Sigmoid colon (tissue), 7 donors: Measurements from ENCODE around the gene MUC21. TPM values are rescaled to one million over a fixed set of nuclear protein-coding genes. Genes with fewer than 3 reads are reported as not detected.
"Not testable (repeated sequence)": the region's sequence is repeated elsewhere in the genome, so short reads cannot be mapped to it uniquely, and the experiment has no call there.

Source experiments
- DNase-seq: peaks from one replicate; pipeline ENCODE4 v3.0.0-alpha.2; 2019
- H3K27ac ChIP-seq, 4 donors: fragments of 200-600 bp; sonication (generic); one replicate each; pipeline ENCODE4 v1.5.1; 2016 to 2019; ENCODE audit warnings: mild to moderate bottlenecking in 1 of 4
- H3K27me3 ChIP-seq, 3 donors: fragments of 200-600 bp; sonication (generic); one replicate each; pipeline ENCODE4 v1.5.1; 2019; ENCODE audit warnings: mild to moderate bottlenecking in 1 of 3
- H3K36me3 ChIP-seq, 4 donors: fragments of 200-600 bp; sonication (generic); one replicate each; pipeline ENCODE4 v1.5.1; 2016 to 2019
- H3K4me1 ChIP-seq, 4 donors: fragments of 200-600 bp; sonication (generic); one replicate each; pipeline ENCODE4 v1.5.1; 2017 to 2019
- H3K4me3 ChIP-seq, 4 donors: fragments of 200-600 bp; sonication (generic); one replicate each; pipeline ENCODE4 v1.5.1; 2017 to 2019; ENCODE audit warnings: mild to moderate bottlenecking in 2 of 4, moderate library complexity in 1 of 4
- H3K9me3 ChIP-seq, 4 donors: fragments of 200-600 bp in 3 of 4; sonication (generic) in 3 of 4; one replicate each; pipeline versions ENCODE4 v1.5.1 to v1.6.1; 2013 to 2019
- CTCF ChIP-seq, 4 experiments: fragments of 450-650 bp in 3 of 4; fragments of 200-600 bp in 1 of 4; IDR thresholded peaks; one replicate each; pipeline ENCODE4 v1.5.1; 2016 to 2019; ENCODE audit warnings: antibody characterized with exemption in 4 of 4, mild to moderate bottlenecking in 3 of 4, moderate library complexity in 2 of 4
- EP300 ChIP-seq, 4 donors: sonication (generic); formaldehyde crosslinking; IDR thresholded peaks; one replicate each; pipeline ENCODE4 v1.6.1; 2017; ENCODE audit warnings: antibody characterized with exemption in 4 of 4
- POLR2A ChIP-seq, 2 donors: fragments of 450-650 bp; IDR thresholded peaks; one replicate each; pipeline ENCODE4 v1.6.1; 2016; ENCODE audit warnings: antibody characterized with exemption in 2 of 2, mild to moderate bottlenecking in 2 of 2, moderate library complexity in 2 of 2
- POLR2AphosphoS5 ChIP-seq, 4 donors: sonication (generic); formaldehyde crosslinking; IDR thresholded peaks; one replicate each; pipeline ENCODE4 v1.6.1; 2017; ENCODE audit warnings: antibody characterized with exemption in 4 of 4
- WGBS, 2 donors: extraction: QIAGEN DNeasy Blood & Tissue Kit; methylation state at CpG; one replicate each; pipeline ENCODE4 v1.1.7; 2013; 5-methylcytosine and 5-hydroxymethylcytosine counted together
- intact Hi-C: fragments of 100-400 bp; cut with DNase I; formaldehyde crosslinking; loops from one replicate; pipeline ENCODE4 v1.15.1; 2023
- polyA plus RNA-seq, 3 donors: library from polyadenylated mRNA; stranded (reverse); fragments of 200-250 nt; gene quantifications; one replicate each; pipeline ENCODE4 v1.2.3, GENCODE V29; 2013
- total RNA-seq, 4 donors: library from RNA; depleted of rRNA; stranded (reverse); fragments of >200 nt; gene quantifications; one replicate each; pipeline ENCODE4 v1.1.0, GENCODE V29; 2016
- donor health status: healthy with polysubstance abuse.
- donor health status: Bipolar disorder and iron deficiency.
- donor health status: healthy.

The MUC21 gene
- total and polyA plus RNA-seq, 7 donors: 0.19 to 1.2 TPM; not detected in 5

GRCh38 chr6:31010393-31011060, 27.0 kb downstream of the MUC21 start, which contains the start of gene MUC22:
Gene MUC22, plus strand, starts transcription at chr6:31010474. Its CDS starts 233 bp downstream, at chr6:31010707.
- H3K36me3 ChIP-seq: no peaks in the 10 kb centered on the region
- TF ChIP-seq POLR2AphosphoS5 (IDR thresholded peaks at IDR 0.05) (no peak), EP300 (IDR thresholded peaks at IDR 0.05) (no peak), POLR2A (IDR thresholded peaks at IDR 0.05) (no peak)
- intact Hi-C loops: no loop called here
- H3K4me1 ChIP-seq: no peaks in the 10 kb centered on the region
- peaks cover 0 to 7% (median 0%) of the 10 kb centered on the region in 4 donors for H3K9me3 ChIP-seq
- no peaks in the 10 kb centered on the region for H3K27me3 ChIP-seq
- no peak within 1 kb of the TSS for H3K27ac ChIP-seq
- WGBS, 2 donors: 75 to 86% methylated on average over 4 of the region's 4 CpGs
- DNase-seq: no peak
- no peak within 1 kb of the TSS for H3K4me3 ChIP-seq

DNA sequence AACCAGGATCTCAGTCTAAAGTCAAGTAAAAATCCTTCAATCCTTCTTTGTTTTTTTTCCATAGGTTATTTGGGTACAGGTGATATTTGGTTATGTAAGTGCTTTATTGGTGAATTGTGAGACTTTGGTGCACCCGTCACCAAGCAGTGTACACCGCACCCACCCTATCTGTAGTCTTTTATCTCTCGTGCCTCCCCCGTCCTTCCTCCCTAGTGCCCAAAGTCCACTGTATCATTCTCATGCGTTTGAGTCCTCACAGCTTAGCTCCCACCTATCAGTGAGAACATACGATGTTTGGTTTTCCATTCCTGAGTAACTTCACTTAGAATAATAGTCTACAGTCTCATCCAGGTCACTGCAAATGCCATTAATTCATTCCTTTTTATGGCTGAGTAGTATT, 27.6 kb downstream of the MUC21 start:
- intact Hi-C loops: no loop called here
- DNase-seq: no peak
- WGBS, 2 donors: 28 to 60% methylated on average over 6 of the region's 6 CpGs

DNA sequence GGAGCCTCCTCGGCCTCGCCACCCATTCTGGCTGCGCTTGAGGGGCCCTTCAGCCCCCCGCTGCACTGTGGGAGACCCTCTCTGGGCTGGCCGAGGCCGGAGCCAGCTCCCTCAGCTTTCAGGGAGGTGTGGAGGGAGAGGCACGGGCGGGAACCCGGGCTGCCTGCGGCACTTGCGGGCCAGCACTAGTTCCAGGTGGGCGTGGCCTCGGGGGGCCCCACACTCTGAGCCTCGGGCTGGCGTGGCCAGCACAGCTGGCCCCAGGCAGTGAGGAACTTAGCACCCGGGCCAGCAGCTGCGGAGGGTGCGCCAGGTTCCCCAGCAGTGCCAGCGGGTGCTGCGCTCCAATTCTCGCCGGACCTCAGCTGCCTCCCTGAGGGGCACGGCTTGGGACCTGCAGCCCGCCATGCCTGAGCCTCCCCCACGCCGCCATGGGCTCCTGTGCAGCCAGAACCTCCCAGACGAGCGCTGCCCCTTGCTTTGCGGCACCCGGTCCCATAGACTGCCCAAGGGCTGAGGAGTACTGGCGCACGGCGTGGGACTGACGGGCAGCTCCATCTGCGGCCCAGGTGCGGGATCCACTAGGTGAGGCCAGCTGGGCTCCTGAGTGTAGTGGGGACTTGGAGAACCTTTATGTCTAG, 33.3 kb downstream of the MUC21 start:
- DNase-seq: no peak
- no peak for TF ChIP-seq EP300 (IDR thresholded peaks at IDR 0.05)
- no peak for TF ChIP-seq POLR2A (IDR thresholded peaks at IDR 0.05)
- no peak for TF ChIP-seq POLR2AphosphoS5 (IDR thresholded peaks at IDR 0.05)
- TF ChIP-seq CTCF (IDR thresholded peaks at IDR 0.05): no peak
- intact Hi-C loops: no loop called here
- H3K36me3 ChIP-seq: no peaks in the 10 kb centered on the region
- H3K4me3 ChIP-seq: no peak overlapping the region
- WGBS, 2 donors: 85 to 92% methylated on average over 36 of the region's 36 CpGs
- peaks cover 0 to 3% (median 0%) of the 10 kb centered on the region in 3 donors for H3K27me3 ChIP-seq
- peaks cover 0 to 9% (median 0%) of the 10 kb centered on the region in 4 donors for H3K9me3 ChIP-seq
- H3K27ac ChIP-seq: no peak overlapping the region
- H3K4me1 ChIP-seq: no peaks in the 10 kb centered on the region

More for the DNA sequence above, 27.6 kb downstream of the MUC21 start:
- no peaks in the 10 kb centered on the region for H3K36me3 ChIP-seq
- TF ChIP-seq CTCF (IDR thresholded peaks at IDR 0.05) (no peak), EP300 (IDR thresholded peaks at IDR 0.05) (no peak), POLR2AphosphoS5 (IDR thresholded peaks at IDR 0.05) (no peak), POLR2A (IDR thresholded peaks at IDR 0.05) (no peak)
- no peaks in the 10 kb centered on the region for H3K27me3 ChIP-seq
- no peaks in the 10 kb centered on the region for H3K4me1 ChIP-seq
- H3K9me3 ChIP-seq: peaks cover 0 to 9% (median 0%) of the 10 kb centered on the region in 4 donors
- H3K27ac ChIP-seq: no peak overlapping the region
- H3K4me3 ChIP-seq: no peak overlapping the region

- intact Hi-C loops, H3K27me3 ChIP-seq, DNase-seq, H3K9me3 ChIP-seq, H3K4me1 ChIP-seq, H3K27ac ChIP-seq, H3K4me3 ChIP-seq, H3K36me3 ChIP-seq: not testable (repeated sequence)
- WGBS, 2 donors: 95% methylated on average over 3 of the region's 3 CpGs
Measured at GRCh38 chr6:31017436-31017835, 33.9 kb downstream of the MUC21 start.

DNA sequence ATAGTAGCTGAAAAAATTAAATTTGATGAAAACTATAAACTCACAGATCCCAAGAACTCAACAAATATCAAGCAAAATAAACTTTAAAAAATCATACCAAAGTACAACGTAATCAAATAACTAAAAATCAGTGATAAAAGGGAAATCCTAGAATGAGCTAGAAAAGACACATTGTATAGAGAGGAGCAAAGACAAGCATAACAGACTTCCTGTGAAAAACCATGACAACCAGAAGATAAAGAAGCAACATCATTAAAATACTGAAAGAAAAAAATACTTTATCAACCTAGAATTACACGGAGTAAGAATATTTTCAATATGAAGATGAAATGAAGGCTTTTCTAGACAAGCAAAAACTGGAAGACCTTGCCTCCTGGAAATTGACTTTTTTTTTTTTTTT, 36.5 kb downstream of the MUC21 start:
- no peak overlapping the region for H3K4me3 ChIP-seq
- no peaks in the 10 kb centered on the region for H3K4me1 ChIP-seq
- intact Hi-C loops: no loop called here
- no peak for DNase-seq
- H3K9me3 ChIP-seq: peaks cover 0 to 3% (median 0%) of the 10 kb centered on the region in 4 donors
- H3K36me3 ChIP-seq: no peaks in the 10 kb centered on the region
- H3K27ac ChIP-seq: no peak overlapping the region
- WGBS, 2 donors: 85 to 92% methylated on average over 2 of the region's 2 CpGs
- TF ChIP-seq CTCF (IDR thresholded peaks at IDR 0.05) (no peak), POLR2A (IDR thresholded peaks at IDR 0.05) (no peak), POLR2AphosphoS5 (IDR thresholded peaks at IDR 0.05) (no peak)
- peaks cover 0 to 3% (median 0%) of the 10 kb centered on the region in 3 donors for H3K27me3 ChIP-seq

- H3K4me1 ChIP-seq, DNase-seq, H3K36me3 ChIP-seq, H3K9me3 ChIP-seq, H3K27ac ChIP-seq, H3K27me3 ChIP-seq, H3K4me3 ChIP-seq, intact Hi-C loops: not testable (repeated sequence)
- WGBS, 2 donors: 88 to 94% methylated on average over 36 of the region's 36 CpGs
Measured at GRCh38 chr6:31020631-31021255, 37.2 kb downstream of the MUC21 start.

DNA sequence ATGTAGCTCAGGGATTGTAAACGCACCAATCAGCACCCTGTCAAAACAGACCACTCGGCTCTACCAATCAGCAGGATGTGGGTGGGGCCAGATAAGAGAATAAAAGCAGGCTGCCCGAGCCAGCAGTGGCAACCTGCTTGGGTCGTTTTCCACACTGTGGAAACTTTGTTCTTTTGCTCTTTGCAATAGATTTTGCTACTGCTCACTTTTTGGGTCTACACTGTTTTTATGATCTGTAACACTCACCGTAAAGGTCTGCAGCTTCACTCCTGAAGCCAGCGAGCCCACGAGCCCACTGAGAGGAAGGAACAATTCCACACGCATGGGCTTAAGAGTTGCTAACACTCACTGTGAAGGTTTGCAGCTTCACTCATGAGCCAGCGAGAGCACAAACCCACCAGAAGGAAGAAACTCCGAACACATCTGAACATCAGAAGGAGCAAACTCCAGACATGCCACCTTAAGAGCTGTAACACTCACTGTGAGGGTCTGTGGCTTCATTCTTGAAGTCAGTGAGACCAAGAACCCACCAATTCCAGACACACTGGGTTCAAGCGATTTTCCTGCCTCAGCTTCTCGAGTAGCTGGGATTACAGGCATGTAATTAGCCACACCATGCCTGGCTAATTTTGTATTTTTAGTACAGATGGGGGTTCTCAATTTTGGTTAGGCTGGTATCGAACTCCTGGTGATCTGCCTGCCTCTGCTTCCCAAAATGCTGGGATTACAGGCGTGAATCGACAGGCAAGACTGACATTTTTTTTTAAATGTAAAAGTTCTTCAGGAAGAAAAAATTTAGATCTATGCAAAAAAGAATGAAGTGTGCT, 38.4 kb downstream of the MUC21 start:
- intact Hi-C loops, DNase-seq, H3K9me3 ChIP-seq, H3K27me3 ChIP-seq, H3K4me3 ChIP-seq, H3K27ac ChIP-seq, H3K4me1 ChIP-seq, H3K36me3 ChIP-seq: not testable (repeated sequence)
- WGBS, 2 donors: 80% methylated on average over 15 of the region's 15 CpGs
